A673 (cell line): ENCODE results near the gene MARS1. TPM values are rescaled to one million over a fixed set of nuclear protein-coding genes. Genes with fewer than 3 reads are reported as not detected.

Source experiments
- BruUV-seq: library from RNA; stranded (reverse); fragments of 400-500 nt; replicated peaks from 2 replicates; lab custom pipeline; 2021; lab: Mats Ljungman, UMichigan
- CTCF ChIA-PET: fragments of 300-600 bp; sonication (Branson Sonifier 250); formaldehyde crosslinking; loops from one replicate; lab custom pipeline; 2022; ENCODE audit warnings: antibody characterized with exemption; lab: Charles Lee
- POLR2A ChIA-PET: fragments of 300-600 bp; sonication (Branson Sonifier 250); formaldehyde crosslinking; loops from one replicate; lab custom pipeline; 2022; ENCODE audit warnings: antibody characterized with exemption; ENCODE audit not compliant: low non-redundant PET; lab: Charles Lee
- DNase-seq: peaks from one replicate; pipeline ENCODE4 v3.0.0-alpha.2; 2015; ENCODE audit warnings: low spot score
- H3K27ac ChIP-seq: fragments of 200-600 bp; sonication (generic); 2 replicates; pipeline ENCODE4 v1.5.1; 2016; ENCODE audit warnings: mixed run types, low read depth, mild to moderate bottlenecking, mixed read lengths, antibody characterized with exemption, low read length; ENCODE audit not compliant: poor library complexity, severe bottlenecking
- H3K27me3 ChIP-seq: fragments of 200-600 bp; sonication (generic); replicated peaks from 2 replicates; pipeline ENCODE4 v1.6.1; 2017; ENCODE audit warnings: mixed run types, low read depth, mild to moderate bottlenecking, mixed read lengths, antibody characterized with exemption, low read length; ENCODE audit not compliant: insufficient read depth, poor library complexity
- H3K36me3 ChIP-seq: fragments of 200-600 bp; sonication (generic); 2 replicates; pipeline ENCODE4 v1.6.1; 2016; ENCODE audit warnings: mixed run types, mild to moderate bottlenecking, mixed read lengths, antibody characterized with exemption, low read length; ENCODE audit not compliant: insufficient read depth, poor library complexity, severe bottlenecking
- H3K4me1 ChIP-seq: fragments of 200-600 bp; sonication (generic); 2 replicates; pipeline ENCODE4 v1.6.1; 2017; ENCODE audit warnings: mixed run types, mild to moderate bottlenecking, mixed read lengths, antibody characterized with exemption, low read length; ENCODE audit not compliant: insufficient read depth, poor library complexity, severe bottlenecking
- H3K4me3 ChIP-seq: fragments of 200-600 bp; sonication (generic); 2 replicates; pipeline ENCODE4 v1.5.1; 2016; ENCODE audit warnings: low read depth, mixed run types, mild to moderate bottlenecking, mixed read lengths, low read length; ENCODE audit not compliant: poor library complexity, severe bottlenecking
- H3K9me3 ChIP-seq: fragments of 200-600 bp; sonication (generic); 2 replicates; pipeline ENCODE4 v1.6.1; 2016; ENCODE audit warnings: mixed run types, low read depth, mild to moderate bottlenecking, mixed read lengths, antibody characterized with exemption, low read length; ENCODE audit not compliant: poor library complexity, severe bottlenecking
- CTCF ChIP-seq: fragments of 300-800, 200-600 bp; sonication (generic); conservative IDR thresholded peaks from 2 replicates; pipeline ENCODE4 v1.5.1; 2017; ENCODE audit warnings: low read depth, mild to moderate bottlenecking, antibody characterized with exemption, low read length, moderate library complexity, mixed read lengths
- EZH2 ChIP-seq: fragments of 200-600 bp; sonication (generic); IDR thresholded peaks from 2 replicates; pipeline ENCODE4 v1.6.1; 2017; ENCODE audit warnings: borderline replicate concordance, low read depth, mild to moderate bottlenecking, mixed read lengths, antibody characterized with exemption, low read length; ENCODE audit not compliant: poor library complexity, severe bottlenecking
- intact Hi-C: fragments of 100-400 bp; cut with micrococcal nuclease; formaldehyde crosslinking; loops from one replicate; pipeline ENCODE4 v1.10.0; 2022; ENCODE audit not compliant: unreplicated experiment
- total RNA-seq: library from RNA; stranded (reverse); gene quantifications from 2 replicates; pipeline ENCODE4 v1.2.3, GENCODE V29; 2021

MARS1 gene
- total RNA-seq, 1 experiment from 2014 or later: 467 TPM

- no peak for DNase-seq
- H3K36me3 ChIP-seq: no peaks in the 10 kb centered on the region
- peak overlapping the region; percentile 66 for H3K27ac ChIP-seq
- intact Hi-C loops: no loop called here
- H3K9me3 ChIP-seq: no peaks in the 10 kb centered on the region
- TF ChIP-seq CTCF: no peak
- POLR2A ChIA-PET: interaction anchor here (0.6 kb wide), 1 partner anchor 14 kb away, joined by 7 read pairs; no protein-coding TSS in a partner anchor
- no peak overlapping the region for H3K4me3 ChIP-seq
- CTCF ChIA-PET: interaction anchor here (0.6 to 1.2 kb wide), 2 partner anchors 148 to 279 kb away, joined by 6 to 13 read pairs; no protein-coding TSS in a partner anchor
- no TSS peak for BruUV-seq
- no peaks in the 10 kb centered on the region for H3K27me3 ChIP-seq
- peaks cover 37% of the 10 kb centered on the region for H3K4me1 ChIP-seq
Observed at GRCh38 chr12:57455374-57456144, 32.3 kb upstream of the MARS1 start.

- H3K4me3 ChIP-seq: no peak overlapping the region
- POLR2A ChIA-PET: no interaction called here
- intact Hi-C loops: no loop called here
Observed at GRCh38 chr12:57456145-57456700, 31.6 kb upstream of the MARS1 start.

GRCh38 chr12:57456737-57457490 is 31.0 kb upstream of the MARS1 start:
- BruUV-seq: no TSS peak
- Histone ChIP-seq H3K36me3 (no peaks in the 10 kb centered on the region), H3K27ac (peak overlapping the region; percentile 57), H3K9me3 (no peaks in the 10 kb centered on the region), H3K4me1 (peaks cover 44% of the 10 kb centered on the region), H3K4me3 (no peak overlapping the region), H3K27me3 (no peaks in the 10 kb centered on the region)
- no peak for DNase-seq
- TF ChIP-seq CTCF: no peak
- no peak for TF ChIP-seq EZH2
- intact Hi-C loops: no loop called here
- ChIA-PET POLR2A (no interaction called here), CTCF (no interaction called here)

More at GRCh38 chr12:57456145-57456700, 31.6 kb upstream of the MARS1 start:
- Histone ChIP-seq H3K27me3 (no peaks in the 10 kb centered on the region), H3K27ac (no peak overlapping the region), H3K9me3 (no peaks in the 10 kb centered on the region), H3K4me1 (peaks cover 43% of the 10 kb centered on the region), H3K36me3 (no peaks in the 10 kb centered on the region)
- CTCF ChIA-PET: interaction anchor here (1.2 kb wide), 1 partner anchor 148 kb away, joined by 13 read pairs; no protein-coding TSS in a partner anchor
- DNase-seq: peak; percentile 73
- BruUV-seq: no TSS peak
- peak; percentile 78 for TF ChIP-seq CTCF
- no peak for TF ChIP-seq EZH2
